A549 (cell line): ENCODE data around the gene RGN. TPM values are rescaled to one million over a fixed set of nuclear protein-coding genes. Genes with fewer than 3 reads are reported as not detected.

ENCODE experiments used
- polyA plus RNA-seq, 4 experiments: library from polyadenylated mRNA; depleted of rRNA in 3 of 4; stranded (reverse); fragments of >200 nt; fragmentation: RNase III in 1 of 4; extraction: RNeasy Plus Mini Kit Qiagen cat#74134 plus additional on column Dnase treatment in 1 of 4; gene quantifications; 2 replicates in 3 of 4; 3 replicates in 1 of 4; pipeline ENCODE4 v1.2.3, GENCODE V29; 2011 to 2017
- small RNA-seq, 6 experiments: library from RNA; depleted of rRNA; stranded (forward); fragments of <200 nt; gene quantifications; one replicate each; pipeline ENCODE3, GENCODE V24; 2012

Gene RGN
- polyA plus RNA-seq, 2 of the 4 experiments (the other 2 are of a cell fraction), result 0.14 TPM; not detected in 1

Small RNAs within 50 kb of the gene (small RNA-seq; reads per million reads assigned to genes)
- 0 to 0.43 (median 0) reads per million in 6 experiments for gene RNU12-2P
- gene RNU6-1189P, result 0 to 0.35 (median 0.08) reads per million in 6 experiments

Other genes with a start within 250 kb of the RGN start
- 13.8 and 14.8 TPM in 2 replicates for gene RP2, start 241.4 kb upstream of the RGN start, polyA plus RNA-seq (2011; rRNA removed)
- gene RP2, start 241.4 kb upstream of the RGN start, polyA plus RNA-seq (2017; fragmentation: RNase III; extraction: RNeasy Plus Mini Kit Qiagen cat#74134 plus additional on column Dnase treatment), result 12.9 to 15.0 TPM (median 14.0 TPM) in 3 replicates
- 19.8 and 28.8 TPM in 2 replicates for gene JADE3, start 166.0 kb upstream of the RGN start, polyA plus RNA-seq (2011; rRNA removed)
- gene JADE3, start 166.0 kb upstream of the RGN start, polyA plus RNA-seq (2017; fragmentation: RNase III; extraction: RNeasy Plus Mini Kit Qiagen cat#74134 plus additional on column Dnase treatment), result 10.4 to 10.6 TPM (median 10.5 TPM) in 3 replicates
- gene NDUFB11, start 66.3 kb downstream of the RGN start, polyA plus RNA-seq (2011; rRNA removed), result 84.5 and 101 TPM in 2 replicates
- gene NDUFB11, start 66.3 kb downstream of the RGN start, polyA plus RNA-seq (2017; fragmentation: RNase III; extraction: RNeasy Plus Mini Kit Qiagen cat#74134 plus additional on column Dnase treatment), result 139 to 147 TPM (median 145 TPM) in 3 replicates
- 16.4 and 21.1 TPM in 2 replicates for gene RBM10, start 66.8 kb downstream of the RGN start, polyA plus RNA-seq (2011; rRNA removed)
- 29.8 to 35.2 TPM (median 33.0 TPM) in 3 replicates for gene RBM10, start 66.8 kb downstream of the RGN start, polyA plus RNA-seq (2017; fragmentation: RNase III; extraction: RNeasy Plus Mini Kit Qiagen cat#74134 plus additional on column Dnase treatment)
- 160 and 192 TPM in 2 replicates for gene UBA1, start 115.4 kb downstream of the RGN start, polyA plus RNA-seq (2011; rRNA removed)
- gene UBA1, start 115.4 kb downstream of the RGN start, polyA plus RNA-seq (2017; fragmentation: RNase III; extraction: RNeasy Plus Mini Kit Qiagen cat#74134 plus additional on column Dnase treatment), result 188 to 196 TPM (median 192 TPM) in 3 replicates
- 111 and 121 TPM in 2 replicates for gene CDK16, start 140.2 kb downstream of the RGN start, polyA plus RNA-seq (2011; rRNA removed)
- gene CDK16, start 140.2 kb downstream of the RGN start, polyA plus RNA-seq (2017; fragmentation: RNase III; extraction: RNeasy Plus Mini Kit Qiagen cat#74134 plus additional on column Dnase treatment), result 101 to 115 TPM (median 105 TPM) in 3 replicates
- gene USP11, start 154.6 kb downstream of the RGN start, polyA plus RNA-seq (2011; rRNA removed), result 35.6 and 36.6 TPM in 2 replicates
- 43.5 to 53.3 TPM (median 50.0 TPM) in 3 replicates for gene USP11, start 154.6 kb downstream of the RGN start, polyA plus RNA-seq (2017; fragmentation: RNase III; extraction: RNeasy Plus Mini Kit Qiagen cat#74134 plus additional on column Dnase treatment)